Fibroblast of mammary gland (primary cell): ENCODE data around the gene MARCHF3.
A peak's percentile ranks its signal among the peaks of the same experiment; 100 is the strongest.

ENCODE experiments used
- DNase-seq: peaks from one replicate; pipeline ENCODE4 v3.0.0-alpha.2; 2010; ENCODE audit warnings: low read depth
- H3K4me3 ChIP-seq: 2 replicates; pipeline ENCODE4 v1.5.1; 2011; ENCODE audit warnings: low read depth, mild to moderate bottlenecking, low read length, moderate library complexity; ENCODE audit not compliant: control insufficient read depth
- CTCF ChIP-seq: conservative IDR thresholded peaks from 2 replicates; pipeline ENCODE4 v1.5.1; 2011; ENCODE audit warnings: low read depth, low read length, inconsistent platforms; ENCODE audit not compliant: control insufficient read depth, insufficient read depth

The MARCHF3 gene

GRCh38 chr5:127072861-127073846 is 42.8 kb upstream of the MARCHF3 start, which contains the start of gene C5orf63:
Gene C5orf63 (minus strand): TSS chr5:127073502. CDS start chr5:127058995, 14,507 bp downstream.
- peak; percentile 29 for DNase-seq
- H3K4me3 ChIP-seq, result peak within 1 kb of the TSS; percentile 71
- TF ChIP-seq CTCF, result no peak

GRCh38 chr5:127070243-127070642 is 39.9 kb upstream of the MARCHF3 start:
- no peak for TF ChIP-seq CTCF
- no peak for DNase-seq
- H3K4me3 ChIP-seq, result no peak overlapping the region

- TF ChIP-seq CTCF, result no peak
- H3K4me3 ChIP-seq, result no peak overlapping the region
- peak; percentile 76 for DNase-seq
These were observed 38.3 kb upstream of the MARCHF3 start for GRCh38 chr5:127068493-127069214.

GRCh38 chr5:127066721-127067120 is 36.4 kb upstream of the MARCHF3 start:
- DNase-seq, result no peak
- TF ChIP-seq CTCF, result no peak
- no peak overlapping the region for H3K4me3 ChIP-seq

- H3K4me3 ChIP-seq, result no peak overlapping the region
- no peak for DNase-seq
- TF ChIP-seq CTCF, result no peak
These were observed 34.0 kb upstream of the MARCHF3 start for GRCh38 chr5:127064253-127064840.

GRCh38 chr5:127063257-127063913 is 33.0 kb upstream of the MARCHF3 start:
- no peak for DNase-seq
- H3K4me3 ChIP-seq, result no peak overlapping the region
- no peak for TF ChIP-seq CTCF
